ENCODE data around the gene GNAZ. TPM values are rescaled to one million over a fixed set of nuclear protein-coding genes. Genes with fewer than 3 reads are reported as not detected.

Gene GNAZ
- polyA plus RNA-seq, 1 experiment = 12.6 TPM

DNA sequence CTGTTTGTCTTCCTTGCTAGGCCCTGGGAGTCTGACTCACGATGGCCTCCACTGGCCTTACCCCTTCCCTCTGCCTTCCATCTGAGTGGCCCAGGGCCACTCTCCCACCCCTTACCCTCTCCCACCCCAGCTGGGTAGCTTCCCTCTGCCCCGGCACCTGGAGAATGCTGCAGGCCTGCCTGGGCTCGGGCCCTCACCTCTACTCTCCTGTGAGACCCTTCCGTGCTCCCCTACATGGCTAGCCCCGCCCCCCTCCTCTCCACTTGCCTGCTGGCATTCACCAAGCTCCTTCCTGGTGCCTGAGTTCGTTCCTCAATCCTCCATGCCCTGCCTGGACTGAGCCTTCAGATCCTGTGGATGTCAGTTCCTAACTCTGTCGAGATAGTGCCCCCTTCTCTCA is 83.7 kb downstream of the GNAZ start:
- POLR2A ChIA-PET = no interaction called here
- peaks cover 5% of the 10 kb centered on the region for H3K36me3 ChIP-seq (ENCODE audit: control insufficient read depth, insufficient read depth, low read length)
- TF ChIP-seq, protein P1, sequence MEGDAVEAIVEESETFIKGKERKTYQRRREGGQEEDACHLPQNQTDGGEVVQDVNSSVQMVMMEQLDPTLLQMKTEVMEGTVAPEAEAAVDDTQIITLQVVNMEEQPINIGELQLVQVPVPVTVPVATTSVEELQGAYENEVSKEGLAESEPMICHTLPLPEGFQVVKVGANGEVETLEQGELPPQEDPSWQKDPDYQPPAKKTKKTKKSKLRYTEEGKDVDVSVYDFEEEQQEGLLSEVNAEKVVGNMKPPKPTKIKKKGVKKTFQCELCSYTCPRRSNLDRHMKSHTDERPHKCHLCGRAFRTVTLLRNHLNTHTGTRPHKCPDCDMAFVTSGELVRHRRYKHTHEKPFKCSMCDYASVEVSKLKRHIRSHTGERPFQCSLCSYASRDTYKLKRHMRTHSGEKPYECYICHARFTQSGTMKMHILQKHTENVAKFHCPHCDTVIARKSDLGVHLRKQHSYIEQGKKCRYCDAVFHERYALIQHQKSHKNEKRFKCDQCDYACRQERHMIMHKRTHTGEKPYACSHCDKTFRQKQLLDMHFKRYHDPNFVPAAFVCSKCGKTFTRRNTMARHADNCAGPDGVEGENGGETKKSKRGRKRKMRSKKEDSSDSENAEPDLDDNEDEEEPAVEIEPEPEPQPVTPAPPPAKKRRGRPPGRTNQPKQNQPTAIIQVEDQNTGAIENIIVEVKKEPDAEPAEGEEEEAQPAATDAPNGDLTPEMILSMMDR (IDR thresholded peaks at IDR 0.05; ENCODE audit: insufficient read depth, low read depth, low read length) = no peak
- no peak for DNase-seq (ENCODE audit: low read depth)
- H3K4me3 ChIP-seq (ENCODE audit: low read depth, low read length) = no peak overlapping the region
- H3K27me3 ChIP-seq (ENCODE audit: control insufficient read depth, insufficient read depth, low read length) = no peaks in the 10 kb centered on the region
- CTCF ChIA-PET = interaction anchor here (1.8 kb wide), 1 partner anchor 128 kb away, joined by 4 read pairs; no protein-coding TSS in a partner anchor

DNA sequence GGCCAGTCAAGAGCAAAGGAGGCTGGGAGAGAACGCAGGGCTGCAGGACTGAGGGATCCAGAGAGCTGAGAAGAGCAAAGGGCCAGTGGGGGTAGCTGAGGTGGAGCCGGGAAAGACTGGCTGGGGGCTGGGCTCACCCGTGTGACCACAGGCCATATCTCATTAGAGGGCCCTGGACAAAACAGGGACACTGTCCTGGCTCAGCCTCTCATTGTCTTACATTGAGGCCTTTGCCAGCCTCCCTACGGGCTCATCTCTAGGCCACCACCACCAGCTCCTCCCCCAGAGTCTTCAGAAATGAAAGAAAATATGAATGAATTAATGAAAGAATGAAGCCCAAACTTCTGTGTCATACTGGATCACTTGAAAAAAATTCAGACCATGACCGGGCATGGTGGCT is 84.1 kb downstream of the GNAZ start:
- ChIA-PET CTCF (no interaction called here), POLR2A (no interaction called here)
- TF ChIP-seq, protein P1 (IDR thresholded peaks at IDR 0.05; ENCODE audit: insufficient read depth, low read depth, low read length) = no peak
- Histone ChIP-seq H3K27me3 (ENCODE audit: control insufficient read depth, insufficient read depth, low read length) (no peaks in the 10 kb centered on the region), H3K36me3 (ENCODE audit: control insufficient read depth, insufficient read depth, low read length) (peaks cover 5% of the 10 kb centered on the region), H3K4me3 (ENCODE audit: low read depth, low read length) (no peak overlapping the region)
- DNase-seq (ENCODE audit: low read depth) = no peak

DNA sequence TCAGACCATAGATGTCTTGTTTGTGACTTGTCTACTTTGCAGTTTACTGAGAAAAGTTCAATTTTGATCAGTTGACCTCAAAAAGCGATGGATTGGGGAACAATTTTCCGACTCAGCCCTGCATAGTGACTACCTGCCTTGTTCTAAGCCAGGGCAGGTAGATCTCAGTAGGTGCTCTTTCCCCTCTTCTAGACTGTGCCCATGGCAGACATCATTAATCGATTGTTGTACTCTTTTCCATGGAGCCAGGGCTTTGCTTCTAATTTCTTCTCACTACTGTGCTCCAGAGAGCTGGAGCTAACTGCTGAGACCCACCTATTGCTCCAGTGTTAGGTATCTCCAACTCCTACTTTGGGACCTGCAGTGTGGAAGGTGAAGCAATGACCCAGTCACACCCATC is 84.8 kb downstream of the GNAZ start:
- TF ChIP-seq, protein P1 (IDR thresholded peaks at IDR 0.05; ENCODE audit: insufficient read depth, low read depth, low read length) = no peak
- CTCF ChIA-PET = no interaction called here
- DNase-seq (ENCODE audit: low read depth) = no peak
- Histone ChIP-seq H3K36me3 (ENCODE audit: control insufficient read depth, insufficient read depth, low read length) (peaks cover 1% of the 10 kb centered on the region), H3K27me3 (ENCODE audit: control insufficient read depth, insufficient read depth, low read length) (no peaks in the 10 kb centered on the region), H3K4me3 (ENCODE audit: low read depth, low read length) (no peak overlapping the region)
- POLR2A ChIA-PET = no interaction called here

DNA sequence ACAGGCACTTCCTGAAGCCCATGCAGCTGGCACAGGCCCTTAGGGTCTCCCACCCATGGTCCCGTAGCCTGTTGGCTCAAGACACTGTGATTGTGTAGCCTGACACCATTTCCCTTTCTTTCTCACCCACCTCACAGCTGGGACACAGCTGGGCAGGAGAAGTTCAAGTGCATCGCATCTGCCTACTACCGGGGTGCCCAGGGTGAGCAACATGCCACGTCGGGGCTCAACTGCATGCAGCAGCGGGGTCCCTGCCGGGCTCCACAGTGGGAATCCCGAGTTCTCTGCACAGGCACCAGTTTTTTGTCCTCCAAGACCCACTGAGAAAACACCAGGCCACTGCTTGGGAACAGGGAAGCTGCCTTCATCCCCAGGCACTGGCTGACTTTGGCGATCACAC is 85.5 kb downstream of the GNAZ start:
- Histone ChIP-seq H3K4me3 (ENCODE audit: low read depth, low read length) (no peak overlapping the region), H3K36me3 (ENCODE audit: control insufficient read depth, insufficient read depth, low read length) (peaks cover 1% of the 10 kb centered on the region), H3K27me3 (ENCODE audit: control insufficient read depth, insufficient read depth, low read length) (no peaks in the 10 kb centered on the region)
- no peak for DNase-seq (ENCODE audit: low read depth)
- POLR2A ChIA-PET = no interaction called here
- TF ChIP-seq, protein P1 (IDR thresholded peaks at IDR 0.05; ENCODE audit: insufficient read depth, low read depth, low read length) = no peak
- CTCF ChIA-PET = interaction anchor here (0.6 to 1.6 kb wide), 4 partner anchors 9 to 230 kb away, joined by 3 to 8 read pairs (median 4); no protein-coding TSS in a partner anchor

DNA sequence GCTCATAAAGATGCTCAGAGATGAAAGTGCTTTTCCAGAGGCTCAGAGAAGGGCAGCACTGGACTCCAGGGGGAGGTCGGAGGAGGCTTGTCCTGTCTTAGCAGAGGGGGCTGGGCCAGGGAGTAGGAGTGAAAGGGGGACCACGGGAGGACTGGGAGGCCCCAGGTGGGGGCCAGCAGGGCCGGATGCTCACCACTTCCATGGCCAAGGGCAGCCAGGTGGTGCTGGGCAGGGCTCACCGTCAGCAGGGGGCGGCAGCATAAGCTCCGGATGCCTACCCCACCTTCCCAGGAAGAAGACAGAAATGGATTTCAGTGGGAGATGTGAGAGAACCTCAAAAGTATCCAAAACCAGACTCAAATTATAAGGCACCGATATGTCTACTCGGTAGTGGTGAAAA is 86.0 kb downstream of the GNAZ start:
- Histone ChIP-seq H3K36me3 (ENCODE audit: control insufficient read depth, insufficient read depth, low read length) (no peaks in the 10 kb centered on the region; the same call in none of the 2 replicates), H3K27me3 (ENCODE audit: control insufficient read depth, insufficient read depth, low read length) (no peaks in the 10 kb centered on the region), H3K4me3 (ENCODE audit: low read depth, low read length) (no peak overlapping the region)
- CTCF ChIA-PET = interaction anchor here (0.6 to 1.6 kb wide), 5 partner anchors 9 to 230 kb away, joined by 3 to 8 read pairs (median 3); no protein-coding TSS in a partner anchor
- POLR2A ChIA-PET = no interaction called here
- TF ChIP-seq, protein P1 (IDR thresholded peaks at IDR 0.05; ENCODE audit: insufficient read depth, low read depth, low read length) = peak; percentile 9; the same call in 1 of the 2 replicates
- DNase-seq (ENCODE audit: low read depth) = no peak
